Inflammatory macrophage treated with lipopolysaccharide for 4 hours (primary cell): Measurements from ENCODE around the gene GTF2H1.

ENCODE experiments used
- DNase-seq: peaks from one replicate; pipeline ENCODE4 v3.0.0-alpha.2; 2020

GTF2H1 gene

DNA sequence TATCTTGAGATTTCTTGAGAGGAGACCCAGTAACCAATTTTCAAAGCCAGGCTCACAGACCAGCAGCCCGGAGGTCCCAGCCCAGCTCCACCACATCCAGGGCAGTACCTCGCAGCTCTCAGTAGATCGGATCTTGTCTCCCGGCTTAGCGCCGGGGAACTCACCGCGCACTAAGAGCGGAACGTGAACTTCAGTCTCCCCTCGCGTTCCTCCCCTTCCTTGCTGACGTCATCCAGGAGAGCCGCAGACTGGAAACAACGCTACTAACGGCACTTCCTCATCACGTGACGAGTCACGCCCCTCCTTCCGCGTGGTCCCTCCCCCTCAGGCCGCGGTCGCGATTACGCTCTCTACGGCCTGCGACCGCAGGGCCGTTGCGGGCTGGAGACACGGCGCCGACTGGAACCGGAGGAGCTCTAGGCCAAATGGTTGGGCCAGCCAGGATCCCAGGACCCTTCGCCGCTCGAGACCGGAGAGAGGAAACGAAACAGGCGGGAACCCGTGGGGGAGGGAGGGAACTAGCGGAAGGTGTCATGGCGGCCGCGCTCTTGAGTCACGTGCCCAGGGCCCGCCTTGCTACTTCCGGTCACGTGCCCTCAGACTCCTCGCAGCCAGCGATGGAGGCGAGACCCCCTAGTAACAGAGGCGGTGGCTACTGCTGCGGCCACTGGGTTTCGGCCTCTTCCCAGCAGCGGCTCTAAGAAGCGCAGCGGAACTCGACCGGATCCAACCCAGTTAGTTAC is at the start of gene GTF2H1, which contains the start of gene HPS5:
Gene GTF2H1, plus strand, starts transcription at position 599 of the 743 bp plus-strand sequence. CDS start 10,508 bp downstream, outside the sequence.
Gene HPS5, minus strand, starts transcription at position 172 of the 743 bp plus-strand sequence. CDS start 4,282 bp downstream, outside the sequence.
- DNase-seq: peak; percentile 99

- peak; percentile 93 for DNase-seq
Observed at GRCh38 chr11:18277565-18278271, 44.6 kb upstream of the GTF2H1 start.

DNA sequence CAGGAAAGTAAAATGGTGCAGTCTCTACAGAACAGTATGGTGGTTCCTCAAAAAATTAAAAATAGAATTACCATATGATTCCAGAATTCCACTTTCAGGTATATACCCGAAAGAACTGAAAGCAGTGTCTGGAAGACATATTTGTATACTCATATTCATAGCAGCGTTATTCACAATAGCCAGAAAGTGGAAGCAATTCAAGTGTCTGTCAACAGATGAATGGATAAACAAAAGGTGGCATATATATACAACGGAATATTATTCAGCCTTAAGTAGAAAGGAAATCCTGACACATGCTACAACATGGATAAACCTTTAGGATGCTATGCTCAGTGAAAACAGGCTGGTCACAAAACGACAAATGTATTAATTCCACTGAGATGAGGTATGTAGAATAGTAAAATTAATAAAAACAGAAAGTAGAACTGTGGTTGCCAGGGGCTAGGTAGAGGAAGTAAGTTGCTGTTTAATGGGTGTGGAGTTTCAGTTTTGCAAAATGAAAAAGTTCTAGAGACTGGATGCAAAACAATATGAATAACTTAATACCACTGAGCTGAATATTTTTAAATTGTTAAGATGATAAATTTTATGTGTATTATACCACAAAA is 41.8 kb upstream of the GTF2H1 start:
- peak; percentile 69 for DNase-seq

DNA sequence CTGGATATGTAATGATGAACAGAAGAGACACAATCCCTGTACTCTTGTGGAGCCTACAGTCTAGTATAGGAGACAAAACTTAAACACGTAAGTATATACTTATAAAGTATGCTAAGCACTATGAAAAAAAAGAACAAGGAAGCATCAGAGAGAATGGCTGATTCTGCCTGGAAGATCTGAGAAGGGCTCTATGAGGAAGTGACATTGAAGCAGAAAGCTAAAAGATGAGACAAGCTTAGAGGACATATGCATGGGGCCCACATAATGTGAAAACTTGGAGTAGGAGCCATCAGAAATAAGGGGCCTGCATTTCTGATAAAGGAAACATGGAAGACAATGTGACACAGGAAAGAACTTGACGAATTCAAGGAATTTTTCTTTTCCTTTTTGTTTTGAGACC is 39.7 kb upstream of the GTF2H1 start:
- no peak for DNase-seq

- no peak for DNase-seq
Observed at GRCh38 chr11:18285841-18286240, 36.5 kb upstream of the GTF2H1 start.

GRCh38 chr11:18288911-18289310 is 33.5 kb upstream of the GTF2H1 start:
- DNase-seq: no peak

GRCh38 chr11:18294862-18295261 is 27.5 kb upstream of the GTF2H1 start:
- no peak for DNase-seq

DNA sequence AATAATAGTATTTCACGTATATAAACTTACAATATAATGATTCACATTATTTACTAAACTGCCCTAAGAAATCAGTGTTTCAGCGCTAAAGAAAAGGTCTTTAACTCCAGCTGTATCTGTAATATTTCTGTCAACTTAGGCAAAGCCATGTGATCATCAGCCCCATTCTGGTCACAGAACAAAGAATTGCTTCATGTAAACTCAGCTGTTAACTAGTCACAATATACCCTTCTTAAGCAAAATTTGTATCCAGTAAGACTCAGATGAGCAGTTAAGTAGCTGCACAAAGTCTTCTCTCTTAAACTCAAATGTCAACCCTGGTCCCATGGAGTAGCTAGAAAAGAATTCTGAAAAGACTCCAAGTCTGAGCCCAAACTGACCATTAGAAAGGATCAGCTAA is 27.1 kb upstream of the GTF2H1 start:
- DNase-seq: no peak

DNA sequence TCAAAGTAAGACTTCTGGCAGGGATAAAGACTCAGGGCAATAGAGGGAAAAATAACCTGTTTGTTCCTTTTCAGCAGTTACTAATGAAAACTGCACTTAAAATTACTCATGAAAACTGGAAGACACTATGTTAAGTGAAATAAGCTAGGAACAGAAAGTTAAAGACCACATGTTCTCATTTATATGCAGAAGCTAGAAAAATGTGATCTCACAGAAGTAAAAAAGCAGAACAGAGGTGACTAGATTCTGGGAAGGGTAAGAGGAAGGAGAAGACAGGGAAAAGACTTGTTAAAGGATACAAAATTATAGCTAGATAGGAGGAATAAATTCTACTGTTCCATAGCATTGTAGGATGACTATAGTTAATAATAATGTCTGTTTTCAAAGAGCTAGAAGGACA is 22.6 kb upstream of the GTF2H1 start:
- peak; percentile 77 for DNase-seq

GRCh38 chr11:18304745-18305144 is 17.6 kb upstream of the GTF2H1 start:
- no peak for DNase-seq

DNA sequence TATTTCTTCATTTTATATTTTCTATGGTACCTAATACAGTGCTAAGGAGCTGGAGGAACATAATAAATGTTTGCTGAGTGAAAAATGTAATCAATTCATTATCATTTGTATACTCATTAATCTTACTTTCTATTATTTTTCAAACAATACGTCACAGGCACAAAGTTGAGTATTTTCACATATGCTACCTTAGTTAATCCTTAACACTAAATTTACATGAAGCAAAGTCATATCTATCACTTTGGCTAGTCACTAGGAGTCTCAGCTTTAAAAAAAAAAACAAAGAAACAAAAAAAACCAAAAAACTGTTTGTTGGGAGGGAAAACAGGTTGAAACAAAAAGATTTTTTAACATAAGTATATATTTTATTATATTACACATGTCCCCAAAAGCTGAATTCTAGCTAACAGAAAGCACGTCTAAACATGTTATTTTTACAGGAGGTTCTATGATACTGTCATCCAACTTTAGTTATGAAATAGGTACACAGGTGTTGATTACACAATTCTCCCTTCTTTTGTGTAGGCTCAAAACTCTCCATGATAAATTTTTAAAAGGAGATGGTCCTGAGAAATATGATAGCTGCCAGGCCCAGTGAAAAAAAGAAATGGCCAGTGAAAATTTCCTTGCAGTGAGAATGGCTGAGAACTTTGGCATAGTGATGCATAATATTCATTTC is 14.8 kb upstream of the GTF2H1 start:
- no peak for DNase-seq

DNA sequence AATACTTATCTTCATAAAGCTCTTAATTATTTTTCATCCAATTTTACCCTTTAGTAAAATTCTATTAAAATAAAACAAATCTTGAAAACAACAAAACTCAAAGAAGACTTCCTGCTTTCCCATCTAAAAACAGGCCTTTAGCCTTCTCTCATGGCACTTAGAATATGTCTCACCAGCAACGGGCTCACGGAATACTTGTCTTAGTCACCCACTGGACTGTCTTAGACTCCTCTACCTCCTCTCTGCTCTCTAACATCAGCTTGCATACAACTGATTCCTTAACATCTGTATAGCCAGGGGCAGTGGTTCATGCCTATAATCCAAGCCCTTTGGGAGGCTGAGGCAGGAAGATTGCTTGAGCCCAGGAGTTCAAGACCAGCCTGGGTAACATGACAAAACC is 14.1 kb upstream of the GTF2H1 start:
- DNase-seq: no peak

- no peak for DNase-seq
Observed at GRCh38 chr11:18309691-18310090, 12.7 kb upstream of the GTF2H1 start.

DNA sequence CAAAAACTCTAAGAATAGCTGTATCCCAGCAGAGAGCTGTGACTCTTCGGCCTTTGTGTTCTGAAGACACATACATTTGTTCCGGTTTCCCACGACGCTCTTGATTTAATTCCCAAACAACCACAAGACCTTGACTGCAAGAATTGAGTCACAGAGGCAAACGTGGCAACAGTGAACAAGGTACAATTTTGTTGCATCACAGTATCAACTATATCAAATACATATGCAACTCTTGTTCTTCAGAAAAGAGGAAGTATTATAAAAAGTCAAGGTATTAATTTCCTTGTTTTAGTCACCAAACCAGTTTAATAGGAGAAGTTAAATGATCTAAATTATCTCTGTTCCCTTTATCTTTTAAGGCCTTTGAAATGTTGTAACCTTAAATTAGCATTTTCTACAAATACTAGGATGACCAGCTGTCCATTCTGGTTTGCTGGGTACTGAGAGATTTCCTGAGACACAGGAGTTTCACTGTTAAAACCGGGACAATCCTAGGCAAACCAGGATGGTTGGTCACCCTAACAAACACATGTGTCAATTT is 11.5 kb upstream of the GTF2H1 start:
- peak; percentile 65 for DNase-seq

DNA sequence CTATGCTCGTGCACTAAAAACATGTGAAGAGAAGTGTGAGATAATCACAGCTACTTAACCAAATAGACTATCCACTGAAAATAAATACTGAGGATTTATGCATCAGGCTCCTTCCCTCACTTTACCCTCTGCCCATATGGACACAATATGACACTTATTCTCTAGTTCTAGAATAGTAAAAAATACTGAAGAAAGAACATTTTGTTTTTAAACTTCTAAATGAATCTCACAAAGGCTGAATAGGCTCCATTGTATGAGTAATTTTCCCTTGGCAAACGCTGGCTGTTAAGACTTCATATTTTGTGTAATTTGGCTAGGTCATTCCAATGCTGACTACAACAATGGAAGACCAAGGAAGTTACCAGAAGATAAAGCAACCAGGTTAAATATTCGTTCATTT is 10.4 kb upstream of the GTF2H1 start:
- DNase-seq: no peak

GRCh38 chr11:18312663-18313420 is 9.5 kb upstream of the GTF2H1 start:
- DNase-seq: peak; percentile 71

DNA sequence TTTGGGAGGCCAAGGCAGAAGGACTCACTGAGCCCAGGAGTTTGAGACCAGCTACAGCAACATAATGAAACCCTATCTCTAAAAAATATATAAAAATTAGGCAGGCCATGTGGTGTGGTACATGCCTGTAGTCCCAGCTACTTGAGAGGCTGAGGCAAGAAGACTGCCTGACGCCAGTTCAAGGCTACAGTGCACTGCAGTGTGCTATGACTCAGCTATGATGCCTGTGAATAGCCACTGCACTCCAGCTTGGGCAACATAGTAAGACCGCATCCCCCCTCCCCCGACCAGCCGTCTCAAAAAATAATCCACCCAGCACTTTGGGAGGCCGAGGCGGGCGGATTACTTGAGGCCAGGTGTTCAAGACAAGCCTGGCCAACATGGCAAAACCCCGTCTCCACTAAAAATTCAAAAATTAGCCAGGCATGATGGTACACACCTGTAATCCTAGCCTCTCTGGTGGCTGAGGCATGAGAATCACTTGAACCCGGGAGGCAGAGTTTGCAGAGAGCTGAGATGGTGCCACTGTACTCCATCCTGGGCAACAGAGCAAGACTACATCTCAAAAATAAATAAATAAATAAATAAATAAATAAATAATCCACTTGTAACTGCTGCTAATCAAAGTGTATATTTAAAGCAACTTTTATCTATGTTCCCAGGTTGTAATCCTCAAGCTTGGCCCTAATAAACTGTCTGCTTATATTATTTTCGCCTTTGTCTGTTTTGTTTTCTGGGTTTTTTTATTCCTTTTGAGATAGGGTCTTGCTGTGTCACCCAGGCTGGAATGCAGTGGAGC is 8.2 kb upstream of the GTF2H1 start:
- peak; percentile 54 for DNase-seq

- DNase-seq: peak; percentile 76
Observed at GRCh38 chr11:18314784-18315523, 7.4 kb upstream of the GTF2H1 start.

DNA sequence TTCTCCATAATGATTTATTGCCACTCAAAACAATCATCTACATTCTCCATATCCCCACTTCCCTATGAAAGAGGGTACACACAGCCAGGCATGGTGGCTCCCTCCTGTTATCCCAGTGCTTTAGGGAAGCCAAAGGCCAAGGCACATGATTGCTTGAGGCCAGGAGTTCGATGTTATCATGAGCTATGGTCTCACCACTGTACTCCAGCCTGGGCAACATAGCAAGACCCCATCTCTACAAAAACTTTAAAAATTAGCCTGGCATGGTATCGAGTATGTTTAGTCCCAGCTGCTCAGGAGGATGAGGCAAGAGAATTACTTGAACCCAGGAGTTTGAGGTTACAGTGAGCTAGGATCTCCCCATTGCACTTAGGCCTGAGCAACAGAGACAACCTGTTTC is 6.5 kb upstream of the GTF2H1 start:
- no peak for DNase-seq

GRCh38 chr11:18317551-18317950 is 4.8 kb upstream of the GTF2H1 start:
- DNase-seq: no peak

GRCh38 chr11:18319914-18320313 is 2.5 kb upstream of the GTF2H1 start:
- DNase-seq: no peak
